GM20431 (cell line): ENCODE results near the gene FOS.

Source experiments
- in situ Hi-C: fragments of 300-500 bp; cut with MseI, MboI; formaldehyde crosslinking; loops from one replicate; pipeline ENCODE4 v1.15.0; 2020; ENCODE audit warnings: low sequenced_read_pairs; ENCODE audit not compliant: unreplicated experiment

FOS gene

DNA sequence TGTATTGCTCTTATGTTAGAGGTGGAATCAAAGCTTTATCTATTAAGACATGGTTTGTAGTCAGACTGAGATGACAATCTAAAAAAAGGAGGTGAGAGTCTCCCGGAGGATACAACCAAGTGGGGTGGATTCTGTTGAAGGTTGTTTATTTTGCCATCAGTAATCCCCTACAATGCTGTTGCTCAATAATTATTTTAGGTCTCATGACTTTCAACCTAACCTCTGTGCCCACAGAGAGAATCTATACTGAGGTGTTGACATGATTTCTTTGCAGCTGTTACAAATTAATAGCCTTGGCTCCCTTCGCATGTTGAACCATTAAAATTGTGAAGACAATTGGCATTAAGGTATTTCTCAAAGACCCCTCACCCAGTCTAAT, 28.7 kb upstream of the FOS start:
- in situ Hi-C loops, result no loop called here

DNA sequence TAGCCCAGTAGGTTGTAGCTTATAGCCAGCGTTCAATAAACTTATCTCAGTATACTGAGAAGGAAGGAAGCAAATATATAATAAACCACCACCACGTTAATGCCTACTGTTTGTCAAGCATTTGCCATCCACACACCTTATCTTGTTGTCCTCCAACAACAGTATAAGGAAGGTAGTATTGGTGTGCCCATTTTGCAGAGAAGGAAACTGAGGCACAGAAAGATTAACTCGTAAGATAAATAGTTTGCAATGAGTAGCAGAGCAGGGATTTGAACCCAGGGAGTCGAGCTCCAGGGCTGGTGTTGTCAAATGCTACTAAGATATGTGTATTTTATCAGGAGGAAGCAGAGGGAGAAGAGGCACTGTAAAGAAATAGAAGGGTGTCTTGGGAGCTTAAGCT, 27.8 kb upstream of the FOS start:
- in situ Hi-C loops, result no loop called here

DNA sequence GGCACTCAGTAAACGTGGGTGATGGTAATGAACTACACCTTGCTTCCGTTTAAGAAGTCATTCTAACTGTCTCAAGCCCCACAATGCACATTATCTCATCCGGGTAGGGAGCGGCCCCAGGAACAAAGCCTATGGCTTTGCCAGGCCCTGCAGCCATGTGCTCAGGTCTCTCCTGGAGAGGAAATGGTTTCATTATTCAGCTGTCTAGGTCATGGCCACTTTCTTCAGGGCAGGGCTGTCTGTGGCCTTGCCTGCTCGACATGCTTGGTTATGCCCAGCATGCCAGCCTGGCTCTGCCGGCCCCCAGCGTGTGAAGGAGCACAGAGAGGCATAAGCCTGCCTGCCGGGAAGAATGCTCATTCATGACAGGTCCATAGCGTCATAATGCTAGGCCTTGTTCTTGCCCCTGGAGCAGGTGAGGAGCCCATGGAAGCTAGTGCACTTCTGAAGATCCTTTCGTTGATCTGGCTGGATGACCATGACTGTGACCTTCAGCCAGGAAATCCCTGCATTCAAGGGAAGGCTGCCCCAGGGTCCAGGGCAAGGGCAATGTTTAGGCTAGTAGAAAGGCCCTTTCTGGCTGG, 26.3 kb upstream of the FOS start:
- in situ Hi-C loops, result no loop called here

DNA sequence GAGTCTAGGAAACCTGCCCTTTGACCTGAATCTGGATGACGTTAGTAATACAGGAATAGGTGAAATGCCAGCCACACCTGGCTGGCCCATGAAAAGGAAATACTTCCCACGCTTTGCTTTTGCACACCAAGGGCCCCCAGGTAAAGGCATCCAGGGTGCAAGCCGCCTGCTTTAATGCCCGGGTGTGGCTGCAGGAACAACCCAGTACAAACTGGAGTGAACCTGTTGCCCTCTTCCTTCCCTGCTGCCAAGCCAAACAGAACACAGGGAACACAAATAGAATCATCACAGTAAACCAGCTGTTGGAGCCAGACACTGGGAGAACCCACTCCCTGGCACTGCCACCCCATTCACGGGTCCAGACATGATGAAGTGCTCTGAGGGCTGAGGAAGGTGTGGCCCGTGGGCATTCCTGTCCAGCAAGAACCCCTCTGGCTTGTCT, 24.2 kb upstream of the FOS start:
- in situ Hi-C loops, result no loop called here

DNA sequence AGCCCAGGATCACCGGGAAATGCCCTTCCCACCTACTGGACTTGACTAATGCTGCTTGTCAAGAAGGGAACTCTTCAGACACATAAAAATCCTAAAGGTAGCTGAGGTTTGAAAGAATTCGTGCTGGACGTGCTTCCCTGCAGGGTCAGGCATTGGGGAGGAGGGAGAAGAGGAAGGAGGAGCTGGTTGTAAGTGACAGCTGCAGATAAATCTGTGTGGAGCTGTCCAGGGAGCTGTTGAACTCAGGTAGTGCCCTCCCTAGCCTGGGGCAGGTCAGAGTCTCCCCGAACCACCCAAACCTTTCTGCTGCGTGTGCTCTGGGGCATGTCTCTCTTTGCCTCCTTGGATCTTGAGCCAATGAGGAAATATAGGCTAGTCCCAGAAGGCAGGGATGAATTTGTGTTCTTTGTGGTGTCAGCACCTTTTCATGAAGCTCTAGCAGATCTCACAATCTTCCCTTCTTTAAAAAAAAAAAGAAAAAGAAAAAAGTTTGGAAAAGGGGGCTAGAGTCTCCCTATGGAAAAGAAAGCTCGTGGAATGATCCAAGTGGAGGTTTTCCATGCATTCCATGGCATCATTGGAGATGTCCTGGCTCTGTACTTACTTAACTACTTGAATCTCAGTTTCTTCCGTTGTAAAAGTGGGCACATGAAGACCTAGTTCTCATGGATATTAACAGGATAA, 23.6 kb upstream of the FOS start:
- in situ Hi-C loops, result no loop called here

DNA sequence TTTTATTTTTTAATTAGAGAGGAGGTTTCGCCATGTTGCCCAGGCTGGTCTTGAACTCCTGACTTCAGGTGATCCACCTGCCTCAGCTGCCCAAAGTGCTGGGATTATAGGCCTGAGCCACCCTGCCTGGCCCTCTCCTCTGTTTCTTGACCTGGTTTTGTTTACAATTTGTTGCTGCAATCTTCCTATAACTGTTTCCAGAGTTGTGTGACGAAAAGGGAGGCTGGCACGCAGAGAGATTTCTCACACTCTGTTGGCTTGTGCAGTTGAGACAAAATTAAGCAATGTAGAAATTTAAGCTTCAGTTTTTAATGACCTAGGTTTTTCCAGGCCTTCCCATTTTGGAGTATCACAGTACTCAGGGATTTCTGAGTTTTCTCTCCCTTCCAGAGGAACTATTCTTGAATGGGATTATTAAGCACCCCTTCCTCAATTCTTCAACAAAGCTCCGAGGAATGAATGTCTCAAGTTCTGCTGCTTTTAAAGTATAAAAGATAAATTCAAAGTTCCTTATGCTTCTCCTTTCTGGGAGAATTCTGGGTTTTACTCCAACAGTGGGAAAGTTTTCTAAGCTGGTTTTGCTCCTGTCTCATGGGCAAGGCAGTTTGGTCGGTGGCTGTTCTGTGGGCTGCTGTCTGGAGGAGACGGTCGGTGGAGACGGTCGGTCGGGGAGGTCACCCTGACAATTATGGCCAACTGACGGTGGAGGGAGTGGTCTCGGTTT, 20.4 kb upstream of the FOS start:
- in situ Hi-C loops, result no loop called here

DNA sequence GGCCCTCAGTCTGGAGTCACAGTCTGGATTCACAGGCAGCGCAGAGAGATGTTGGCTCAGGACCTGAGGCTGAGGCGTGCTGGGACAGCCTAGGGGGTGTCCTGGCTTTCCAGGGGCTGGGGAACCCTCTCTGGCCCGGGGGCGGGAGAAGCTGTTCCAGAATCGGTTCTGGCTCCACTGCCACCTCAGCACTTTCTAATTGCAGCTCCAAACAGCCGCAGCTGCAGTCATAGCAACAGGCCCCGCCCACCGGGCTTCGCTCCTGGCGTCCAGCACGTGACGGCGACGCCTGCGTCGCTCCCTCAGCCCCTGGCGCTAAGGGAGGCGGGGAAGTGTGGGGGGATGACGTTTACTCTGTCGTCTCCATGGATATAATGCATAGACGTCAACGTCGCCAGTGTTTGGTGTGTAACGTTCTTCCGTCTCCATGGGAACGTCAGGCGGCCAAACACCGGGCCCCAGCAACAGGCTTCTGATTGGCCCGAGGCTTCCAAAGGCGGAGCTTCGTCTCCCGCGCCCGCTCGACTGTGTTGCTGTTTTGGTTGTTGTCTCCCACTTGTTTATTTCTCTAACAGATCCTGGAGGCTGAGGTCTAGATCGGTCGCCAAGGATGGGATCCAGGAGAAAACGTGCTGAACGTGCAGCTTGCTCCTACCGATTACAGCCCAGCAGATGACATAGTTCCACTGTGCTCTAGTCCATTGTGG, 19.7 kb upstream of the FOS start:
- in situ Hi-C loops, result no loop called here

DNA sequence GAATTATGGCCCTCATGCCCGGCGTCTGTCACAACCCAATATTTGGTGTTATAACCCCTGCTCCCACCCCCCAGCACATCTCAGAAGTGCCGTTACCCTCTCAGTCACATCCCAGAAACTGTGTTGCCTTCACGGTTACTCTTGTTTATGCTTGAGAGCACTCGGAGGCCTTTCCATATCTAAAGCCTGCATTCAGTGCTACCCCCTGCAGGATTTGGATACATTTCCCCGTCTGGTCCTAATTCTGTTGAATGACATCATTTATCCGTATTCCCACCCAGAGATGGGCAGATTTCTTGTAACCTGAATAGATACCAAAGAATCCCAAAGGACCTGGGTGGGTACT, 19.1 kb upstream of the FOS start:
- in situ Hi-C loops, result no loop called here

DNA sequence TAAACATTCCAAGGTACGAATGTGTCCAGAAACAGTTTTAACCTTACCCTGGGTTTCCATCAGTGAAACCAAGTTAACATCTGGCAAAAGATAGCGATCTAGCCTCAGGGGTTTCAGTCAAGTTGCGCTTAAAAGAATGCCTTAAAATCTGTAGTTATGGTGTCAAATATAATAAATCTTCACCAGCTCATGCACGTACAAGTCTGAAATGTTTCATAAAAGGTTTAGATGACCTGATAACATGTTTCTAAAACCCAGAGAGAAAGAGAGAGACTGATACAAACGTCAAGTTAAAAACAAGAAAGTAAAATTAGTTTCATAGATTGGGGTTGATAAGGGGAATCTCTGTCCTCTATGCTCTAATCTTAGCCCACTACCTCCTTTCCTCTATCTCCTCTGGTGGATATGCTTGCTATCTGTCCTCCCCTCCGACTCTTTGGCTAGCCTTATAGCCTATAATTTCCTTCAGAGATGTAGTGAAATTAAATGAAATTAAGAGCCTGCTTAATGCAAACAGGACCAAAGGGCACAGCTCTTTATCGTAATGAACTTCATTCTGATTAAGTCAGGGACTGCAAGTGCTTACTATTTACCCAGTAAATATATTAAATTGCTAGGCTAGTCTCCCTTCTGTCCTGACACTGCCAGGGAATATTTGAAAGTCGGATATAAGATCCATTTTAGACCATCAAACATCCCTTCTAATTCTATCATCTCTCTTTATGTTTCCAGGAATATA, 18.4 kb upstream of the FOS start:
- in situ Hi-C loops, result no loop called here

DNA sequence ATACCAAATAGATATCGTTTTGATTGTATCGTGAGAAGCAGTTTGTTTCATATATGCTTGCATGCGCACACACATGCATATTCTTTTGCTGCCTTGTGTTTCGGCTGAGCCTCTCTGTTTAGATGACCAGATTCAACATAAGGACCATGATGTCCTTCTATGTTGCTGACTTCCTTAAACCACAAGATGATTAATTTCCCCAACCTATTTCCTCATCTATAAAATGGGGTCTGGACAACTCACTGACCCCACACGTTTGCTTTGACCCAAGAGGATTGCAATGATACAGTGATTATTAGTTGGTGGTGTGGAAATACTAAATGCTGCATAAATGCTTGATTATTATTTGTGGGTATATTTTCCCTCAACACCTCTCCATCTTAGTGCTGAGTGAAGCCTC, 16.8 kb upstream of the FOS start:
- in situ Hi-C loops, result no loop called here

DNA sequence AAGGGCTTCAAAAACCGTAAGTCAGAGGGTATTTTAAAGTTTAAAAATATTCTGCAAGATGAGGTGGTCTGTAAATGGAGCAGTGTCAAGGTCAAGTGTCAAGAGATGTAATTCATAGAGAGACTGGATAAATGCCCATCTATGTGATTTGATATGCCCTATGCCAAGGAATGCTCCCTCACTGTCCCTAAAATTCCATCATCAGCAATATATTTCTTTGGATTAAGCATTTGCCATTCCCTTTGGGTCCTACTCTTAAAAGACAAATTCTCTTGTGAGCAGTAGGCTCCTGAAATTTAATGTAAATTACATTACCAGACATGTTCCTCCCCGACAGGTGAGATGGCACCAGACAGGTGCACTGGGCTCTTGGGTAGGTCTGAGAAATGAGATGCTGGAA, 16.0 kb upstream of the FOS start:
- in situ Hi-C loops, result no loop called here

DNA sequence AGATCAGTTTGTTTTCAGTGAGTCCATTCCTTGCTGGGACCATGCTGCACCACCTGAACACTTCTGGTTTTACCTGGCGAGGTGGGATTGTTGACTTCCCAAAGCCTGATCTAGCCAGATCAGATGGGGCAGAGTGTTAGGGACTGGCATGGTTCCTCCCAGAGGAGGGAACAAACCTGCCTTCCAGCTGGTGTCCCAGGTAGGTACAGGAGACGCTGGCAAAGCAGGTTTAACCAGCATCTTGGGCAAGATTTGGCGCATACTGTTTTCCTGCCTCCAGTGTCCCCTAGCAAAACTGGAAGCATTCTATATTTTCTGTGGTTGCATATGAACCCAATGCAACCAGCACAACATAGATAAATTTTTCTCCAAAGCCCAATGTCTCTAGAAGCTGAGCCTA, 14.6 kb upstream of the FOS start:
- in situ Hi-C loops, result no loop called here

DNA sequence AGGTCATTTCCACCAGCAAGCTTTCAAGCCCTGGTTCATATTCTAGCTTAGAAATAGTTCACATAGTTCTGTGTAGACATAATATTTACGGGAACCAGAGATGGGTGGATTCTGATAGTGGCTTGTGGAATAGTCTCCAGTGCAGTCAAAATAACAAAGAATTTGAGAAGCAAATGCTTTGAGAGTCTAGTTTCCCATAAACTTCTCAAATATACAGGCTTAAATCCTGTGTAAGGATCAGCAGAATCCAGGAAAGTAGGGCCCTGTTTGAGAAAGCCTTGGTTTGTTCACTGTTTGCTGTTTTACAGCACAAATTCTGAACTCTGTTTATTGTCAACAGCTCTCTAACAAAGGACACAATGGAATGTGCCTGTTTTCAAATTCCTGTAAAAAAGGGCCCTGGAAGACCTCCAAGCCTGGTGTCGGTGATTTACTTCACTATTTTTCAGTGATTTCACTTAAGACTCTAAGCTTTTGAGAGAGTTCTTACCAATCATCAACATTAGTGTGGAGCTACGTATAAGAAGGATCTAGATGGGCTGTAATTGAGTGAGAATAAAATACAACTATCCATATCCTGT, 11.4 kb upstream of the FOS start:
- in situ Hi-C loops, result no loop called here

DNA sequence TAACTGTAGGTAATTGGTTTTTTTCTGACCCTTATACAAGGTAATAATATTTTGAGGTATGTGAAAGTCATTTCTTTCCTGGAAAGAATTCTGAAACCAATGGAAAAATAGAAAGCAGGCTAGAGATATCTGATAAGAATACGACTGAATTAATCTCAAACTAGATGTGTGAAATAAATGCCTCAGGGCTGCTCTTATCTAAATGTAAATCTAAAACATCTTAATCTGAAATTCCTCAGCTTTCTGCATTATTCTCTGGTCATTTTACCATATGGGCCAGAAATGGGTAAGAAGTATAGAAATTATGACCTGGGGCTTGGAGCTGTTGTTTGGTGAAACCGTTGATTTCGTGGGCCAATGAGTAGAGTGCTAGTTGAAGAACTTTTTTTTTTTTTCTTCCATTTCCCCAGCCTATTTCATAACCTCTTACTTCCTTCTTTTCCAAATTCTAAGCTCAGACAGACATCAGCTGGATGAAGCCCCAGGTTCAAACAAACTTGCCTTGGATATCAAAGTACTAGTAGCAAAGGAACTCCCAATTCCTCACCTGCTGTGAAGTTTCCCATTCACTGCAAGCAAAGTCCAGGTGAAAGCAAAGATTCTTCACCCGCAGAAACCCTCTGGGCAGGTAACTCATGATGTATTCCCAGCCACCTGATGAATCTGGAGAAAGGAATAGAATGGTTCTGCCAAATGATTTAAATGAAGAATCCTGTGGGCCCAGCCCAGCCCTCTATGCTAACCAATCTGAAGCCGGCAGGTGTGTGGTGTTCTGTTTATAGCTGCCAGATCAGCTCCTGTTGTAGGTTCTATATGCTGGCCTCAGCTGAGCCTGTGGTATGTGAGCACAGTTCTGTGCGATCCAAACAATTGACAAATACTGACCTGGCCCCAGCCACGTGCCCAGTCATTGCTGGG, 9.7 kb upstream of the FOS start:
- in situ Hi-C loops, result no loop called here

DNA sequence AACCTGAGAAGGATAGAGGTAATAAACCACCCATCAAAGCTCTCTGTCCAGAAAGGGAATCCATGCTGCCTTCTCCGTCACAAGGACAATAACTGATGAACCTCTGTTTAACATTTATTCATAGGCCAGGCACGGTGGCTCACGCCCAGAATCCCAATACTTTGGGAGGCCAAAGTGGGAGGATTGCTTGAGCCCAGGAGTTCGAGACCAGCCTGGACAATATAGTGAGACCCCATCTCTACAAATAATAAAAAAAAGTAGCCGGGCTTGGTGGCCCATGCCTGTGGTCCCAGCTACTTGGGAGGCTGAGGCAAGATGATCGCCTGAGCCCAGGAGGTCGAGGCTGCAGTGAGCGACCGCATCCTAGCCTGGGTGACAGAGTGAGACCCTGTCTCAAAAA, 7.1 kb upstream of the FOS start:
- in situ Hi-C loops, result no loop called here

DNA sequence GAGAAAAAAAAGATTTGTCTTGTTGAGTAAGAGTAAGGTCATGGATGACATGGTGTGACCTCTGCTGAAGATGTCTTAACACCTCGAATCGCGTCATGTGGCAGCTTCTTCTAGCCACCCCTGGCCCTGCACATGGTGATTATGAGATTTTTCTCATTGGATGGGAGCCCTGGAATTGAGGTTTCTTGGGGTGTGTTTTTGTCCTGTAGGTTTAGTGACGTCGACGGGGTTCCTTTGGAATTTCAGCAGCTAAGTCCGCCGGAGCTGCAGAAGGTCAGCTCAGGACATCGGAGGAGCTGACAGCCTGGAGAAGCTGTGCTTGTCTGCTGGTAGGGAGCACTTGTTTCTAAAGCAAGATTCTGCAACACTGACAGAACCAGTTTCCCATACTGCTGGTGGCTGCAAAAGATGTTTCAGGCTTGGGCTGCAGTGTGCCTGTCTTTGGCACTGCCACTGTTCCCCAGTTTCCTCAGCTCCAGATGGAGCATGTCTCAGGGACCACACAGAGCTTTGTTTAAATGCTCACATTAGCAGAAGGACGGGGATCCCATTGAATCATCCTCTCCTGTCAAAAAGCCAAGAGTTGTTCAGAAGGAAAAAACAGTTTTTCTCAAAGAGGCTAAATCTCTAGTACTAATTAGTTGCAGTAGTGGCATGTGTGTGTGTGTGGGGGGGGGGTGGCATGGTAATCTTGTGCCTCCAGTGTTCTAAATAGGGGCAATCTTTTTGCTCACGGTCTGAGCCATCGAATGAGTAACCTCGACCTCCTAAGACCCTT, 5.2 kb upstream of the FOS start:
- in situ Hi-C loops, result no loop called here

DNA sequence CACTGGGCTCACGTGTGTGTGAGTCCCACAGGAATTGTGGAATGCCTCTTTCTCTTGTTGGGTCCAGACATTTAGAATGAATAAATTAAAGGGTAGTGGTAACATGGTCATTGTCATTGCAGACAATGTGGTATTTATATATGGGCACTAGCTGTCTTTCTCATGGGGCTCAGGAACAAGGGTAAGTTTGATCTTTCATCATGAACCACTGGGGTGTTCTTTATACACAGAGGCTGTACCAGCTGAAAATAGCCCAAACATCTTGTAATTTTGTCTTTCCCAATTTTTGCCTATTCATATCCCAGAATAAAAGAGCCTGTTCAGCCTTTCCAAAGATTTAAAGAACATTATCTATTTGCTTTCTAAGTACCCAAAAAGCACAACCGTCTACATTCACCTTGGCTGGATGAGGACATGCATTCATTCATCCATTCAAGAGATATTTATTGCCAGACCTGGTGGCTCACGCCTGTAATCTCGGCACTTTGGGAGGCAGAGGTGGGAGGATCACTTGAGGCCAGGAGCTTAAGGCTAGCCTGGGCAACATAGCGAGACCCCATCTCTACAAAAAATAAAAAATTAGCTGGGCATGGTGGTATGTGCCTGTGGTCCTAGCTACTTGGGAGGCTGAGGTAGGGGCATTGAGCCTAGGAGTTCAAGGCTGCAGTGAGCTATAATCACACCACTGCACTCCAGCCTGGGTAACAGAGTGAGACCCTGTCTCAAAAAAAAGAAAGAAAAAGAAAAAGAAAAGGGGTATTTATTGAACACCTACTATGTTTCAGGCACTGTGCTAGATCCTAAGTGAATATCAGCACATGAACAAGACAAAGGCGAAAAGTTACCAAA, 4.4 kb upstream of the FOS start:
- in situ Hi-C loops, result no loop called here
